H1 (cell line): ENCODE measurements around the gene TAC4. TPM values are rescaled to one million over a fixed set of nuclear protein-coding genes. Genes with fewer than 3 reads are reported as not detected.

Experiments used
- BRCA1 ChIP-seq: IDR thresholded peaks from 2 replicates; pipeline ENCODE4 v1.6.1; 2012; ENCODE audit warnings: low read depth, low read length, improper control_type of control experiment
- MAFK ChIP-seq: IDR thresholded peaks from 2 replicates; pipeline ENCODE4 v1.6.1; 2012; ENCODE audit warnings: low read depth, mild to moderate bottlenecking, improper control_type of control experiment, low read length
- RNF2 ChIP-seq: fragments of 200-900, 300-1000 bp; sonication (generic); IDR thresholded peaks from 2 replicates; pipeline ENCODE4 v1.7.1; 2016; ENCODE audit warnings: borderline replicate concordance, low read depth, mild to moderate bottlenecking, antibody characterized with exemption, low read length; ENCODE audit not compliant: poor library complexity, severe bottlenecking; ENCODE audit errors: missing control alignments
- TAF7 ChIP-seq: optimal IDR thresholded peaks from 2 replicates; pipeline ENCODE3; 2011; ENCODE audit warnings: low read depth, mild to moderate bottlenecking, inconsistent platforms, low read length, moderate library complexity, borderline replicate concordance
- polyA plus RNA-seq, 7 experiments: library from polyadenylated mRNA; depleted of rRNA in 3 of 7; stranded (reverse) in 5 of 7; unstranded in 2 of 7; fragments of >200 nt in 5 of 7; fragments of 200-250 nt in 2 of 7; gene quantifications; 1 replicate in 5 of 7; 2 replicates in 1 of 7; 4 replicates in 1 of 7; pipeline versions ENCODE4 v1.2.1 to v1.2.3, GENCODE V29; 2011 to 2013; ENCODE audit warnings: missing spikeins in 2 of 7, mixed read lengths in 2 of 7
- total RNA-seq: library from RNA; stranded (reverse); fragmentation: NEBNext Ultra II Directional; extraction: Animal tissue kit (Norgen Biotek cat#: 25700); gene quantifications from 2 replicates; pipeline ENCODE4 v1.2.1, GENCODE V29; 2021

TAC4 gene
- total and polyA plus RNA-seq, 2 of the 8 experiments (the other 6 are each of a cell fraction or from before 2014, with no cell fraction given) = 0.15 TPM; not detected in 1

DNA sequence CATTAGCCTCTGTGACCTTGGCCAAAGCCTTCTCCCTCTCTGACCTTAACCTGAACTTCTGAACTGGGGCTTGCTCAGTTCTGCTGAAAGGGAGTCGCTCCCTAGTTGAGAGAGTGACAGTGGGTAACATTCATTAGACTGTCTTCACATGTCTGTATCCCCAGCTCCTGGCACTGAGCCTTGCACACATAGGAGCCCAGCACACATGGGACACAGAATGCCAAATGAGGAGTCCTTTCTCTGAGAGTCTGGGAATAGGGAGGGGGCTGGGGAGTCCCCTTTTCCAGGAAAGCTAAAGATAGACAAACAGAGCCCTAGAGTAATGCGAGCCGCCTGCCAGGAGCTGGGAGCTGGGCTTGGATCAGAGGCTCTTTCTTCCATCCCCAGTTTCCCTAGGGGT is 2.5 kb downstream of the TAC4 start (continued):
- TF ChIP-seq MAFK (no peak), TAF7 (no peak), BRCA1 (no peak), RNF2 (no peak)
